Naive B cell (primary cell): Measurements from ENCODE around the gene SDS. TPM values are rescaled to one million over a fixed set of nuclear protein-coding genes. Genes with fewer than 3 reads are reported as not detected.
A peak's percentile ranks its signal among the peaks of the same experiment; 100 is the strongest.

Source experiments
- ATAC-seq, 2 donors: fragments of 150-1000 bp; cut with Tn5 transposase; 2 replicates each; pipeline ENCODE4 v1.10.0; 2021; ENCODE audit warnings: low read depth in 2 of 2, mild to moderate bottlenecking in 2 of 2, moderate library complexity in 2 of 2
- DNase-seq: peaks from one replicate; pipeline ENCODE4 v3.0.0; 2022
- H3K27ac Mint-ChIP-seq, 6 donors: one replicate each; pipeline ENCODE4 v1.8.0; 2020 to 2022; ENCODE audit warnings: mild to moderate bottlenecking in 6 of 6, mixed read lengths in 6 of 6, moderate library complexity in 5 of 6, inconsistent platforms in 2 of 6
- H3K27me3 Mint-ChIP-seq, 3 donors: one replicate each; pipeline ENCODE4 v1.8.0; 2021 to 2022; ENCODE audit warnings: mixed read lengths in 3 of 3, mild to moderate bottlenecking in 1 of 3
- H3K36me3 Mint-ChIP-seq, 2 donors: one replicate each; pipeline ENCODE4 v1.8.0; 2020 to 2022; ENCODE audit warnings: mixed read lengths in 2 of 2, inconsistent platforms in 1 of 2, mild to moderate bottlenecking in 1 of 2
- H3K4me1 Mint-ChIP-seq, 3 donors: one replicate each; pipeline ENCODE4 v1.8.0; 2020 to 2022; ENCODE audit warnings: mixed read lengths in 3 of 3, inconsistent platforms in 1 of 3, mild to moderate bottlenecking in 1 of 3, moderate library complexity in 1 of 3
- H3K4me3 Mint-ChIP-seq, 8 donors: one replicate each; pipeline ENCODE4 v1.8.0; 2020 to 2022; ENCODE audit warnings: mild to moderate bottlenecking in 8 of 8, mixed read lengths in 8 of 8, moderate library complexity in 8 of 8, inconsistent platforms in 2 of 8
- H3K9me3 Mint-ChIP-seq, 7 donors: one replicate each; pipeline ENCODE4 v1.8.0; 2020 to 2022; ENCODE audit warnings: mixed read lengths in 7 of 7, mild to moderate bottlenecking in 5 of 7, inconsistent platforms in 2 of 7, moderate library complexity in 1 of 7
- polyA plus RNA-seq, 6 donors: library from polyadenylated mRNA; unstranded; fragments of 300-500 nt; fragmentation: Illumina TruSeq; gene quantifications; one replicate each; pipeline ENCODE4 v1.2.3, GENCODE V29; 2021; ENCODE audit warnings: low read depth in 6 of 6

The SDS gene
- polyA plus RNA-seq, 6 donors from 2014 or later, result not detected

GRCh38 chr12:113401066-113402000 lies 2.4 kb downstream of the SDS start:
- no peak overlapping the region for H3K27ac Mint-ChIP-seq
- peaks cover 5 to 47% (median 18%) of the 10 kb centered on the region in 3 donors for H3K27me3 Mint-ChIP-seq

GRCh38 chr12:113400362-113400761 lies 3.3 kb downstream of the SDS start:
- Mint-ChIP-seq H3K27me3 (peaks cover 5 to 47% (median 18%) of the 10 kb centered on the region in 3 donors), H3K36me3 (no peaks in the 10 kb centered on the region), H3K4me1 (peaks cover 0 to 13% (median 0%) of the 10 kb centered on the region in 3 donors), H3K9me3 (peaks cover 0 to 5% (median 1%) of the 10 kb centered on the region in 7 donors), H3K27ac (peak overlapping the region in 1 of 6 donors; percentile 67), H3K4me3 (no peak overlapping the region)
- DNase-seq (no peak), ATAC-seq (no peak)

More at GRCh38 chr12:113401066-113402000, 2.4 kb downstream of the SDS start:
- Mint-ChIP-seq H3K9me3 (peaks cover 0 to 2% (median 0%) of the 10 kb centered on the region in 7 donors), H3K36me3 (no peaks in the 10 kb centered on the region), H3K4me1 (peaks cover 0 to 17% (median 0%) of the 10 kb centered on the region in 3 donors), H3K4me3 (no peak overlapping the region)
- ATAC-seq, result no peak
- DNase-seq, result no peak

GRCh38 chr12:113399490-113399889 lies 4.2 kb downstream of the SDS start:
- ATAC-seq, result no peak
- Mint-ChIP-seq H3K36me3 (no peaks in the 10 kb centered on the region), H3K27me3 (peaks cover 5 to 47% (median 18%) of the 10 kb centered on the region in 3 donors), H3K4me1 (peaks cover 0 to 11% (median 0%) of the 10 kb centered on the region in 3 donors), H3K4me3 (no peak overlapping the region), H3K9me3 (peaks cover 0 to 7% (median 2%) of the 10 kb centered on the region in 7 donors), H3K27ac (peak overlapping the region in 1 of 6 donors; percentile 14)
- no peak for DNase-seq

- H3K9me3 Mint-ChIP-seq, result peaks cover 0 to 7% (median 2%) of the 10 kb centered on the region in 7 donors
- peaks cover 0 to 11% (median 0%) of the 10 kb centered on the region in 3 donors for H3K4me1 Mint-ChIP-seq
- DNase-seq (no peak), ATAC-seq (no peak)
- H3K4me3 Mint-ChIP-seq, result no peak overlapping the region
- H3K27ac Mint-ChIP-seq, result no peak overlapping the region
- H3K27me3 Mint-ChIP-seq, result peaks cover 5 to 41% (median 18%) of the 10 kb centered on the region in 3 donors
- H3K36me3 Mint-ChIP-seq, result no peaks in the 10 kb centered on the region
Observed at GRCh38 chr12:113398346-113399290, 5.1 kb downstream of the SDS start.

GRCh38 chr12:113397497-113398197 lies 6.0 kb downstream of the SDS start:
- H3K27me3 Mint-ChIP-seq, result peaks cover 5 to 40% (median 18%) of the 10 kb centered on the region in 3 donors
- DNase-seq (no peak), ATAC-seq (no peak)
- no peaks in the 10 kb centered on the region for H3K36me3 Mint-ChIP-seq
- peaks cover 0 to 11% (median 0%) of the 10 kb centered on the region in 3 donors for H3K4me1 Mint-ChIP-seq
- H3K9me3 Mint-ChIP-seq, result peaks cover 0 to 7% (median 2%) of the 10 kb centered on the region in 7 donors
- no peak overlapping the region for H3K4me3 Mint-ChIP-seq
- H3K27ac Mint-ChIP-seq, result peak overlapping the region in 2 of 6 donors; percentile 29 to 82

- Mint-ChIP-seq H3K9me3 (peaks cover 0 to 7% (median 2%) of the 10 kb centered on the region in 7 donors), H3K27me3 (peaks cover 5 to 33% (median 18%) of the 10 kb centered on the region in 3 donors), H3K4me1 (peaks cover 0 to 11% (median 0%) of the 10 kb centered on the region in 3 donors), H3K36me3 (no peaks in the 10 kb centered on the region), H3K4me3 (no peak overlapping the region), H3K27ac (peak overlapping the region in 1 of 6 donors; percentile 82)
- DNase-seq, result no peak
- ATAC-seq, result no peak
Observed at GRCh38 chr12:113396828-113397496, 6.7 kb downstream of the SDS start.

GRCh38 chr12:113396200-113396599 lies 7.5 kb downstream of the SDS start:
- DNase-seq (no peak), ATAC-seq (no peak)
- Mint-ChIP-seq H3K9me3 (peaks cover 0 to 7% (median 2%) of the 10 kb centered on the region in 7 donors), H3K4me1 (peaks cover 0 to 11% (median 0%) of the 10 kb centered on the region in 3 donors), H3K27me3 (peaks cover 5 to 30% (median 18%) of the 10 kb centered on the region in 3 donors), H3K27ac (no peak overlapping the region), H3K36me3 (no peaks in the 10 kb centered on the region), H3K4me3 (no peak overlapping the region)

GRCh38 chr12:113395119-113395518 lies 8.6 kb downstream of the SDS start:
- ATAC-seq, result no peak
- Mint-ChIP-seq H3K27me3 (peaks cover 0 to 23% (median 11%) of the 10 kb centered on the region in 3 donors), H3K36me3 (no peaks in the 10 kb centered on the region), H3K27ac (no peak overlapping the region), H3K4me3 (no peak overlapping the region), H3K9me3 (peaks cover 0 to 7% (median 2%) of the 10 kb centered on the region in 7 donors), H3K4me1 (peaks cover 0 to 5% (median 0%) of the 10 kb centered on the region in 3 donors)
- no peak for DNase-seq

GRCh38 chr12:113393749-113394148 lies 9.9 kb downstream of the SDS start:
- H3K4me1 Mint-ChIP-seq, result peaks cover 0 to 5% (median 0%) of the 10 kb centered on the region in 3 donors

GRCh38 chr12:113392988-113393579 lies 10.6 kb downstream of the SDS start:
- peaks cover 0 to 9% (median 9%) of the 10 kb centered on the region in 3 donors for H3K27me3 Mint-ChIP-seq
- H3K9me3 Mint-ChIP-seq, result peaks cover 0 to 7% (median 2%) of the 10 kb centered on the region in 7 donors
- no peaks in the 10 kb centered on the region for H3K36me3 Mint-ChIP-seq
- no peak for ATAC-seq
- peaks cover 0 to 5% (median 0%) of the 10 kb centered on the region in 3 donors for H3K4me1 Mint-ChIP-seq
- no peak overlapping the region for H3K4me3 Mint-ChIP-seq
- H3K27ac Mint-ChIP-seq, result no peak overlapping the region
- no peak for DNase-seq

More at GRCh38 chr12:113393749-113394148, 9.9 kb downstream of the SDS start:
- ATAC-seq (no peak), DNase-seq (no peak)
- Mint-ChIP-seq H3K27ac (no peak overlapping the region), H3K9me3 (peaks cover 0 to 7% (median 2%) of the 10 kb centered on the region in 7 donors), H3K27me3 (peaks cover 0 to 15% (median 10%) of the 10 kb centered on the region in 3 donors), H3K36me3 (no peaks in the 10 kb centered on the region), H3K4me3 (no peak overlapping the region)

GRCh38 chr12:113392520-113392919 lies 11.2 kb downstream of the SDS start:
- no peak overlapping the region for H3K27ac Mint-ChIP-seq
- H3K36me3 Mint-ChIP-seq, result peaks cover 0 to 4% of the 10 kb centered on the region in 2 donors
- DNase-seq, result no peak
- ATAC-seq, result no peak
- peaks cover 0 to under 1% (median 0%) of the 10 kb centered on the region in 3 donors for H3K4me1 Mint-ChIP-seq
- peaks cover 0 to 4% (median 3%) of the 10 kb centered on the region in 3 donors for H3K27me3 Mint-ChIP-seq
- no peak overlapping the region for H3K4me3 Mint-ChIP-seq
- H3K9me3 Mint-ChIP-seq, result peaks cover 0 to 7% (median 2%) of the 10 kb centered on the region in 7 donors
